Liver (tissue), 9 donors: ENCODE results near the gene ATF4. TPM values are rescaled to one million over a fixed set of nuclear protein-coding genes. Genes with fewer than 3 reads are reported as not detected.

Source experiments
- DNase-seq: peaks from one replicate; pipeline ENCODE4 v3.0.0-alpha.2; 2017; ENCODE audit warnings: low spot score
- H3K27ac ChIP-seq, 2 donors: one replicate each; pipeline ENCODE4 v1.7.0; 2013; ENCODE audit warnings: inconsistent platforms in 2 of 2, low read length in 2 of 2, control low read depth in 1 of 2, low read depth in 1 of 2, mild to moderate bottlenecking in 1 of 2
- H3K27me3 ChIP-seq, 4 donors: one replicate each; pipeline versions ENCODE4 v1.6.1 to v1.7.0; 2013; ENCODE audit warnings: low read length in 3 of 4, inconsistent platforms in 1 of 4, mild to moderate bottlenecking in 1 of 4, moderate library complexity in 1 of 4; ENCODE audit not compliant: control insufficient read depth in 4 of 4, insufficient read depth in 4 of 4
- H3K36me3 ChIP-seq, 4 donors: one replicate each; pipeline versions ENCODE4 v1.6.1 to v1.7.0; 2013; ENCODE audit warnings: low read length in 3 of 4, mild to moderate bottlenecking in 3 of 4, low read depth in 1 of 4, moderate library complexity in 1 of 4; ENCODE audit not compliant: control insufficient read depth in 4 of 4, insufficient read depth in 3 of 4
- H3K4me1 ChIP-seq, 4 donors: one replicate each; pipeline versions ENCODE4 v1.6.1 to v1.7.0; 2013; ENCODE audit warnings: low read length in 3 of 4, mild to moderate bottlenecking in 3 of 4, moderate library complexity in 1 of 4; ENCODE audit not compliant: control insufficient read depth in 4 of 4, insufficient read depth in 4 of 4
- H3K4me3 ChIP-seq, 3 donors: one replicate each; pipeline versions ENCODE4 v1.6.1 to v1.7.0; 2013; ENCODE audit warnings: low read length in 3 of 3, control low read depth in 1 of 3, low read depth in 1 of 3, mild to moderate bottlenecking in 1 of 3
- H3K9ac ChIP-seq, 2 donors: one replicate each; pipeline ENCODE4 v1.7.0; 2013; ENCODE audit warnings: low read length in 2 of 2, mild to moderate bottlenecking in 2 of 2, moderate library complexity in 2 of 2, control low read depth in 1 of 2, low read depth in 1 of 2
- H3K9me3 ChIP-seq, 4 donors: one replicate each; pipeline versions ENCODE4 v1.6.1 to v1.7.0; 2013; ENCODE audit warnings: low read length in 3 of 4; ENCODE audit not compliant: control insufficient read depth in 4 of 4
- FOXA1 ChIP-seq: IDR thresholded peaks from 2 replicates; pipeline ENCODE4 v1.6.1; 2016; ENCODE audit warnings: antibody characterized with exemption
- FOXA2 ChIP-seq: IDR thresholded peaks from 2 replicates; pipeline ENCODE4 v1.6.1; 2016; ENCODE audit warnings: antibody characterized with exemption
- HNF4A ChIP-seq, 2 donors: conservative IDR thresholded peaks; 2 replicates each; pipeline ENCODE4 v1.6.1; 2016; ENCODE audit warnings: antibody characterized with exemption in 2 of 2, mild to moderate bottlenecking in 2 of 2
- HNF4G ChIP-seq: IDR thresholded peaks from 2 replicates; pipeline ENCODE4 v1.6.1; 2016; ENCODE audit warnings: antibody characterized with exemption
- JUND ChIP-seq, 2 donors: IDR thresholded peaks; 2 replicates each; pipeline ENCODE4 v1.6.1; 2016; ENCODE audit warnings: antibody characterized with exemption in 2 of 2
- NR2F2 ChIP-seq: IDR thresholded peaks from 2 replicates; pipeline ENCODE4 v1.6.1; 2016; ENCODE audit warnings: antibody characterized with exemption
- RAD21 ChIP-seq, 2 donors: IDR thresholded peaks; 2 replicates each; pipeline ENCODE4 v1.6.1; 2016; ENCODE audit warnings: antibody characterized with exemption in 2 of 2, mild to moderate bottlenecking in 2 of 2
- RXRA ChIP-seq, 2 donors: IDR thresholded peaks; 2 replicates each; pipeline ENCODE4 v1.6.1; 2017 to 2018; ENCODE audit warnings: antibody characterized with exemption in 2 of 2, mild to moderate bottlenecking in 1 of 2
- SP1 ChIP-seq: IDR thresholded peaks from 2 replicates; pipeline ENCODE4 v1.6.1; 2018; ENCODE audit warnings: antibody characterized with exemption, mild to moderate bottlenecking
- YY1 ChIP-seq: IDR thresholded peaks from 2 replicates; pipeline ENCODE4 v1.6.1; 2016; ENCODE audit warnings: antibody characterized with exemption, mild to moderate bottlenecking
- WGBS: extraction: QIAGEN DNeasy Blood & Tissue Kit; methylation state at CpG from one replicate; pipeline ENCODE4 v1.1.7; 2013; 5-methylcytosine and 5-hydroxymethylcytosine counted together
- polyA plus RNA-seq, 2 donors: library from polyadenylated mRNA; stranded (reverse) in 1 of 2; unstranded in 1 of 2; fragments of 200-250 nt in 1 of 2; fragments of >200 nt in 1 of 2; fragmentation: Nextera tagmentation in 1 of 2; extraction: Ambion mirVana in 1 of 2; gene quantifications; one replicate each; pipeline versions ENCODE4 v1.2.1 to v1.2.3, GENCODE V29; 2013 to 2015
- total RNA-seq, 2 donors: library from RNA; depleted of rRNA; stranded (reverse); fragments of >200 nt; gene quantifications; one replicate each; pipeline ENCODE4 v1.2.3, GENCODE V29; 2014
- TF ChIP-seq, protein P1 (sequence below): IDR thresholded peaks from 2 replicates; pipeline ENCODE4 v1.6.1; 2016; ENCODE audit warnings: antibody characterized with exemption
- TF ChIP-seq, protein P2 (sequence below): IDR thresholded peaks from 2 replicates; pipeline ENCODE4 v1.6.1; 2016; ENCODE audit warnings: antibody characterized with exemption
- TF ChIP-seq, protein P3 (sequence below): IDR thresholded peaks from 2 replicates; pipeline ENCODE4 v1.6.1; 2016; ENCODE audit warnings: antibody characterized with exemption
- TF ChIP-seq, protein P4 (sequence below): IDR thresholded peaks from 2 replicates; pipeline ENCODE4 v1.6.1; 2016; ENCODE audit warnings: antibody characterized with exemption, mild to moderate bottlenecking
- donor health status: healthy.
- donor health status: healthy.
- donor health status: healthy.
- donor health status: healthy.
- donor health status: healthy.

Gene ATF4
- total and polyA plus RNA-seq, 4 donors = 112 to 211 (median 169) TPM

DNA sequence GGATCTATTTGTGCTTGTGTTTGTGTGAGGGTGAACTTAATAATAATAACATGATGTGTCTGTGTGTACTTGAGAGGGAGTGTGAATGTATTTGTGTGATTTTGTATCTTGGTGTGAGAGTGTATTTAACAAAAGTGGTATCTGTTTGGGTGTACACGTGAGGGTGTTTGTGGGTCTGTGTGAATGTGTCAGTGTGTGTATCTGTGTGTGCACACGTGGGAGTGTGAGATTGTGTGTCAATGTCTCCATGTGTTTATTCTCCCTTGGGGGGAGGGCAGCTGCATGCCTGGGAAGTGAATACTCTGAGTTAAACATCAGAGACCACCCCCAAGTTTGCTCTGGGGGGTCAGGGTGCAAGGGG is 27.2 kb downstream of the ATF4 start:
- no peak for DNase-seq
- no peaks in the 10 kb centered on the region for H3K36me3 ChIP-seq
- no peaks in the 10 kb centered on the region for H3K9me3 ChIP-seq
- peaks cover 0 to 5% (median 1%) of the 10 kb centered on the region in 4 donors for H3K27me3 ChIP-seq
- TF ChIP-seq, protein P1, sequence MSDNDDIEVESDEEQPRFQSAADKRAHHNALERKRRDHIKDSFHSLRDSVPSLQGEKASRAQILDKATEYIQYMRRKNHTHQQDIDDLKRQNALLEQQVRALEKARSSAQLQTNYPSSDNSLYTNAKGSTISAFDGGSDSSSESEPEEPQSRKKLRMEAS = no peak
- TF ChIP-seq, protein P2, sequence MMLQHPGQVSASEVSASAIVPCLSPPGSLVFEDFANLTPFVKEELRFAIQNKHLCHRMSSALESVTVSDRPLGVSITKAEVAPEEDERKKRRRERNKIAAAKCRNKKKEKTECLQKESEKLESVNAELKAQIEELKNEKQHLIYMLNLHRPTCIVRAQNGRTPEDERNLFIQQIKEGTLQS = no peak
- TF ChIP-seq YY1 (no peak), FOXA2 (no peak), RAD21 (IDR thresholded peaks at IDR 0.05) (no peak), HNF4A (conservative IDR thresholded peaks at IDR 0.05) (no peak)
- TF ChIP-seq, protein P3, sequence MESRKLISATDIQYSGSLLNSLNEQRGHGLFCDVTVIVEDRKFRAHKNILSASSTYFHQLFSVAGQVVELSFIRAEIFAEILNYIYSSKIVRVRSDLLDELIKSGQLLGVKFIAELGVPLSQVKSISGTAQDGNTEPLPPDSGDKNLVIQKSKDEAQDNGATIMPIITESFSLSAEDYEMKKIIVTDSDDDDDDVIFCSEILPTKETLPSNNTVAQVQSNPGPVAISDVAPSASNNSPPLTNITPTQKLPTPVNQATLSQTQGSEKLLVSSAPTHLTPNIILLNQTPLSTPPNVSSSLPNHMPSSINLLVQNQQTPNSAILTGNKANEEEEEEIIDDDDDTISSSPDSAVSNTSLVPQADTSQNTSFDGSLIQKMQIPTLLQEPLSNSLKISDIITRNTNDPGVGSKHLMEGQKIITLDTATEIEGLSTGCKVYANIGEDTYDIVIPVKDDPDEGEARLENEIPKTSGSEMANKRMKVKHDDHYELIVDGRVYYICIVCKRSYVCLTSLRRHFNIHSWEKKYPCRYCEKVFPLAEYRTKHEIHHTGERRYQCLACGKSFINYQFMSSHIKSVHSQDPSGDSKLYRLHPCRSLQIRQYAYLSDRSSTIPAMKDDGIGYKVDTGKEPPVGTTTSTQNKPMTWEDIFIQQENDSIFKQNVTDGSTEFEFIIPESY = no peak
- H3K4me3 ChIP-seq = no peak overlapping the region
- whole genome bisulfite sequencing = 44% methylated on average over 2 of the region's 2 CpGs
- H3K27ac ChIP-seq = no peak overlapping the region
- no peaks in the 10 kb centered on the region for H3K4me1 ChIP-seq
- H3K9ac ChIP-seq = no peak overlapping the region

DNA sequence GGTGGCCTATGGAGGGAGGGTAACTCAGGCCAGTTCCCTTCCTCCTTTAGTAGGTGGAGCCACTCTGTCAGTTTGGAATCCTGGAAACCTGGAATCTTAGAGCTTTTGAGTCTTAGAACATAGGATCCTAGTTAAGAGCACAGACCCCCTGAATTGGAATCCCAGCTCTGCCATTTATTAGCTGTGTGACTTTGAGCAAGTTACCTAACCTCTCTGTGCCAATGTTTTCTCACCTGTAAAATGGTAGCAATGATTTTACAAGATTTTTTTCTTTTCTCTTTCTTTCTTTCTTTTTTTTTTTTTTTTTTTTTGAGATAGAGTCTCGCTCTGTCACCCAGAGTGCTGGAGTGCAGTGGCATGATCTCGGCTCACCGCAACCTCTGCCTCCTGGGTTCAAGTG is 33.1 kb downstream of the ATF4 start:
- Histone ChIP-seq H3K27ac (no peak overlapping the region), H3K9ac (no peak overlapping the region), H3K9me3 (no peaks in the 10 kb centered on the region), H3K4me1 (peaks cover 0 to 6% (median 4%) of the 10 kb centered on the region in 4 donors), H3K27me3 (peaks cover 0 to 8% (median 4%) of the 10 kb centered on the region in 4 donors), H3K36me3 (no peaks in the 10 kb centered on the region), H3K4me3 (no peak overlapping the region)
- DNase-seq = no peak
- TF ChIP-seq RXRA (IDR thresholded peaks at IDR 0.05) (no peak), SP1 (no peak), FOXA1 (no peak)
- 89% methylated on average over 3 of the region's 3 CpGs for whole genome bisulfite sequencing

DNA sequence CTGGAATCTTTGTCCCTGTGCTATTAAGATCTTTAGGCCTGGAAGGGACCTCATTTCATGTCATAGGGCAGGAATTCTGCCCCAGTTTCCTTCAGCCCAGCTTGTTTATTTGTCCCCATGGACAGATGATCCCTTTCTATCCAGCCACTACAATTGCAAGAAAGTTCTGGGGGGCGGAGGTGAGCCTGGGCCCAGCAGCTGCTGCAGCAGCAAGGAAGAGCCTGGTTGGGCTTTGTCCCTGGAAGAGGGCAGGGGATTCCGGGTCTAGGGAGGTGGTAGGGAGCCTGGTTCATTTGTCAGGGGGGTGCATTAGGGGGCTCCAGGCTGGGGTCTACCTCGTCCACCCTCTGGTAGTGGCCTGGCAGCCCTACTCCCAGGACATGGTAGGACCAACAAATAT is 33.8 kb downstream of the ATF4 start:
- H3K27ac ChIP-seq = no peak overlapping the region
- peaks cover 0 to 10% (median 5%) of the 10 kb centered on the region in 4 donors for H3K27me3 ChIP-seq
- H3K9ac ChIP-seq = no peak overlapping the region
- no peaks in the 10 kb centered on the region for H3K9me3 ChIP-seq
- DNase-seq = no peak
- no peak for TF ChIP-seq HNF4G
- TF ChIP-seq JUND (IDR thresholded peaks at IDR 0.05) = no peak
- TF ChIP-seq, protein P4, sequence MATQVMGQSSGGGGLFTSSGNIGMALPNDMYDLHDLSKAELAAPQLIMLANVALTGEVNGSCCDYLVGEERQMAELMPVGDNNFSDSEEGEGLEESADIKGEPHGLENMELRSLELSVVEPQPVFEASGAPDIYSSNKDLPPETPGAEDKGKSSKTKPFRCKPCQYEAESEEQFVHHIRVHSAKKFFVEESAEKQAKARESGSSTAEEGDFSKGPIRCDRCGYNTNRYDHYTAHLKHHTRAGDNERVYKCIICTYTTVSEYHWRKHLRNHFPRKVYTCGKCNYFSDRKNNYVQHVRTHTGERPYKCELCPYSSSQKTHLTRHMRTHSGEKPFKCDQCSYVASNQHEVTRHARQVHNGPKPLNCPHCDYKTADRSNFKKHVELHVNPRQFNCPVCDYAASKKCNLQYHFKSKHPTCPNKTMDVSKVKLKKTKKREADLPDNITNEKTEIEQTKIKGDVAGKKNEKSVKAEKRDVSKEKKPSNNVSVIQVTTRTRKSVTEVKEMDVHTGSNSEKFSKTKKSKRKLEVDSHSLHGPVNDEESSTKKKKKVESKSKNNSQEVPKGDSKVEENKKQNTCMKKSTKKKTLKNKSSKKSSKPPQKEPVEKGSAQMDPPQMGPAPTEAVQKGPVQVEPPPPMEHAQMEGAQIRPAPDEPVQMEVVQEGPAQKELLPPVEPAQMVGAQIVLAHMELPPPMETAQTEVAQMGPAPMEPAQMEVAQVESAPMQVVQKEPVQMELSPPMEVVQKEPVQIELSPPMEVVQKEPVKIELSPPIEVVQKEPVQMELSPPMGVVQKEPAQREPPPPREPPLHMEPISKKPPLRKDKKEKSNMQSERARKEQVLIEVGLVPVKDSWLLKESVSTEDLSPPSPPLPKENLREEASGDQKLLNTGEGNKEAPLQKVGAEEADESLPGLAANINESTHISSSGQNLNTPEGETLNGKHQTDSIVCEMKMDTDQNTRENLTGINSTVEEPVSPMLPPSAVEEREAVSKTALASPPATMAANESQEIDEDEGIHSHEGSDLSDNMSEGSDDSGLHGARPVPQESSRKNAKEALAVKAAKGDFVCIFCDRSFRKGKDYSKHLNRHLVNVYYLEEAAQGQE = no peak
- TF ChIP-seq FOXA2 = no peak
- no peak for TF ChIP-seq HNF4A (conservative IDR thresholded peaks at IDR 0.05)
- TF ChIP-seq, protein P2 = no peak
- no peak for TF ChIP-seq YY1
- no peak for TF ChIP-seq NR2F2
- no peak for TF ChIP-seq RAD21 (IDR thresholded peaks at IDR 0.05)
- no peak for TF ChIP-seq FOXA1
- peaks cover 0 to 6% (median 4%) of the 10 kb centered on the region in 4 donors for H3K4me1 ChIP-seq
- H3K36me3 ChIP-seq = no peaks in the 10 kb centered on the region
- WGBS = 64% methylated on average over 3 of the region's 3 CpGs
- no peak overlapping the region for H3K4me3 ChIP-seq
